ENCODE data around the gene MGAT3.

GRCh38 chr22:39489094-39490068 is 32.6 kb downstream of the MGAT3 start:
- no peak for TF ChIP-seq CTCF (IDR thresholded peaks at IDR 0.05)
- no peak for TF ChIP-seq POLR2AphosphoS5 (IDR thresholded peaks at IDR 0.05; ENCODE audit: low read depth, low read length)
- TF ChIP-seq SIN3A (IDR thresholded peaks at IDR 0.05; ENCODE audit: borderline replicate concordance, insufficient read depth, low read depth, low read length), result no peak
- TF ChIP-seq TCF7L2 (IDR thresholded peaks at IDR 0.05; ENCODE audit: low read depth, low read length), result no peak
